ENCODE measurements around the gene CD59. TPM values are rescaled to one million over a fixed set of nuclear protein-coding genes. Genes with fewer than 3 reads are reported as not detected.

The CD59 gene
- polyA plus RNA-seq, 3 donors = 3.7 to 34.9 (median 21.1) TPM

DNA sequence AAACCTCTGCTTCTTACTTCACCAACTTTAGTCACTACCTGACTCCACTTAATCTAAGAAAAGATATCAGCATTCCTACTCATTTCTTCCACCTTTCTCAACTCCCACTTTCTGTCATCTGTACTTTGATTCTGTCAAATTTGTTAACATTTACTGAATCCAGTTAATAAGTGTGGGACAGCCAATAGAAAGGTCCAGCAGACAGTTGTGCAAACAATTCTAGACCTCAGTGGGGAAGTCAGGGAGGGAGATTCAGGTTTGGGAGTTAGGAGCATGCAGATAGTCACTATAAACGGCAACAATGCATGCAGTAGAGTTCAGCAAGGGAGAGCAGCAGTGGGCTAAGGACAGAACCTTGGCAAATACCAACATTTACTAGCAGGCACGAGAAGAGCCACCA lies 34.0 kb upstream of the CD59 start:
- Histone ChIP-seq H3K9me3 (replicated peaks in 1 of 2; ENCODE audit: control insufficient read depth in 1 of 2, insufficient read depth in 1 of 2, low read length in 2 of 2) (no peaks in the 10 kb centered on the region), H3K27me3 (ENCODE audit: control insufficient read depth in 2 of 2, insufficient read depth in 2 of 2, low read length in 2 of 2) (peaks cover 3 to 6% of the 10 kb centered on the region in 2 donors), H3K4me2 (replicated peaks; ENCODE audit: extremely low read depth, low read length, poor library complexity, severe bottlenecking) (no peak overlapping the region), H3K4me3 (replicated peaks in 1 of 3; ENCODE audit: low read depth in 2 of 3, low read length in 3 of 3) (no peak overlapping the region), H4K20me1 (ENCODE audit: insufficient read depth, low read length) (peaks cover 10% of the 10 kb centered on the region), H3K27ac (ENCODE audit: low read depth in 1 of 2, low read length in 2 of 2) (no peak overlapping the region), H2AFZ (ENCODE audit: insufficient read depth, low read depth, low read length, poor library complexity, severe bottlenecking) (no peak overlapping the region), H3K9ac (ENCODE audit: insufficient read depth, low read length, poor library complexity, severe bottlenecking) (no peak overlapping the region), H3K79me2 (ENCODE audit: insufficient read depth, low read length) (peaks cover 30% of the 10 kb centered on the region), H3K4me1 (ENCODE audit: control insufficient read depth in 1 of 2, insufficient read depth in 2 of 2, low read length in 2 of 2) (peaks cover 18 to 24% of the 10 kb centered on the region in 2 donors), H3K36me3 (replicated peaks in 1 of 2; ENCODE audit: control insufficient read depth in 1 of 2, insufficient read depth in 2 of 2, low read length in 2 of 2) (peaks cover 44 to 51% of the 10 kb centered on the region in 2 donors)
- no peak for DNase-seq
- WGBS (ENCODE audit: insufficient coverage) = no CpG with 5 or more reads among the region's 2 CpGs
- peaks cover 24% of the 10 kb centered on the region for H3K4me1 Mint-ChIP-seq
- H3K4me3 Mint-ChIP-seq = no peak overlapping the region
- peak overlapping the region in 1 of 7 donors; percentile 36 for H3K27ac Mint-ChIP-seq
- TF ChIP-seq CTCF (IDR thresholded peaks at IDR 0.05) = no peak
- H3K9me3 Mint-ChIP-seq = peaks cover 0 to 4% (median 0%) of the 10 kb centered on the region in 7 donors
- peaks cover 47 to 48% of the 10 kb centered on the region in 2 donors for H3K36me3 Mint-ChIP-seq
- peaks cover 6 to 8% (median 7%) of the 10 kb centered on the region in 3 donors for H3K27me3 Mint-ChIP-seq (ENCODE audit: low read depth in 3 of 3)
- intact Hi-C loops (cut with micrococcal nuclease) = no loop called here

GRCh38 chr11:33769542-33769941 lies 33.3 kb upstream of the CD59 start:
- H3K36me3 Mint-ChIP-seq = peaks cover 54 to 55% of the 10 kb centered on the region in 2 donors
- Histone ChIP-seq H2AFZ (ENCODE audit: insufficient read depth, low read depth, low read length, poor library complexity, severe bottlenecking) (no peak overlapping the region), H3K4me3 (replicated peaks in 1 of 3; ENCODE audit: low read depth in 2 of 3, low read length in 3 of 3) (no peak overlapping the region), H3K27ac (ENCODE audit: low read depth in 1 of 2, low read length in 2 of 2) (no peak overlapping the region), H3K27me3 (ENCODE audit: control insufficient read depth in 2 of 2, insufficient read depth in 2 of 2, low read length in 2 of 2) (no peaks in the 10 kb centered on the region), H4K20me1 (ENCODE audit: insufficient read depth, low read length) (peaks cover 10% of the 10 kb centered on the region), H3K4me1 (ENCODE audit: control insufficient read depth in 1 of 2, insufficient read depth in 2 of 2, low read length in 2 of 2) (peaks cover 12 to 17% of the 10 kb centered on the region in 2 donors), H3K9ac (ENCODE audit: insufficient read depth, low read length, poor library complexity, severe bottlenecking) (no peak overlapping the region), H3K79me2 (ENCODE audit: insufficient read depth, low read length) (peaks cover 30% of the 10 kb centered on the region), H3K36me3 (replicated peaks in 1 of 2; ENCODE audit: control insufficient read depth in 1 of 2, insufficient read depth in 2 of 2, low read length in 2 of 2) (peaks cover 51 to 58% of the 10 kb centered on the region in 2 donors), H3K4me2 (replicated peaks; ENCODE audit: extremely low read depth, low read length, poor library complexity, severe bottlenecking) (no peak overlapping the region), H3K9me3 (replicated peaks in 1 of 2; ENCODE audit: control insufficient read depth in 1 of 2, insufficient read depth in 1 of 2, low read length in 2 of 2) (no peaks in the 10 kb centered on the region)
- DNase-seq = no peak
- H3K4me1 Mint-ChIP-seq = peaks cover 17% of the 10 kb centered on the region
- H3K9me3 Mint-ChIP-seq = peaks cover 0 to under 1% (median 0%) of the 10 kb centered on the region in 7 donors
- H3K27me3 Mint-ChIP-seq (ENCODE audit: low read depth in 3 of 3) = peaks cover under 1 to 2% (median 1%) of the 10 kb centered on the region in 3 donors
- no peak for TF ChIP-seq CTCF (IDR thresholded peaks at IDR 0.05)
- no peak overlapping the region for H3K27ac Mint-ChIP-seq
- 100% methylated on average over 3 of the region's 4 CpGs for WGBS (ENCODE audit: insufficient coverage)
- H3K4me3 Mint-ChIP-seq = no peak overlapping the region
- intact Hi-C loops (cut with micrococcal nuclease) = no loop called here

All from CD14-positive monocyte (primary cell).